Measurements from ENCODE around the gene EXOC6B. TPM values are rescaled to one million over a fixed set of nuclear protein-coding genes. Genes with fewer than 3 reads are reported as not detected.

The EXOC6B gene
- total RNA-seq, 1 donor from 2014 or later, result 24.5 TPM

DNA sequence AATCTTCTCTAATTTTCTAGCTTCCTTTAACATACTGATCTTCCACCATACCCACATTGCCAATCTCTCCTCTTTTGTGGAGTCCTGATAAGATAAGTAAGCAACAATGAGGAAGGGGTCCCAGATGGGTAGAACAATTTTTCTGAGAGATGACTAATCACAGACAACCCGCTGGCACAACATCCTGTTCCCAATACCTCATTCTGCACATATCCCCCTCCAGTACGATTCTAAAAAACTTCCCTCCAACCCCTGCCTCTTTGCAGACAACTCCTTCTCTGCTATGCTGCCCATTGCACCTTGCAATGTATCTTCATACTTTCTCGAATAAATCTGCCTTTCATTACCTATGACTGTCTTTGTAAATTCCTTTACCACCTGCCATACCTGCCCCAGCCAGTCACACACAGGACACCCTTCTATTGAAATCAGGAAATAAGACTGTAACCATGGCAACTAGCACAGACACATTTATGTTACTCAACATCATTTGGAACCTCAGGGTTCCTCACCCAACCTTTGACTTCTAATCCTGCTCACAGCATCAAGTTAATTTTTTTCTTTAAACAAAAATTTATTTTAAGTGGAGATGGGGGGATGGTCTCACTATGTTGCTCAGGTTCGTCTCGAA, 7.4 kb upstream of the EXOC6B start:
- peaks cover 0 to 2% (median 0%) of the 10 kb centered on the region in 3 donors for H3K27me3 ChIP-seq (ENCODE audit: control insufficient read depth in 3 of 3, insufficient read depth in 3 of 3, low read length in 3 of 3)
- H3K4me1 ChIP-seq (ENCODE audit: control insufficient read depth in 3 of 3, insufficient read depth in 3 of 3, low read length in 3 of 3), result no peaks in the 10 kb centered on the region
- no peak overlapping the region for H3K27ac ChIP-seq (ENCODE audit: low read depth, low read length)
- no peak overlapping the region for H3K9ac ChIP-seq (ENCODE audit: low read depth in 1 of 3, low read length in 3 of 3)
- no peaks in the 10 kb centered on the region for H3K36me3 ChIP-seq (ENCODE audit: control insufficient read depth in 3 of 3, insufficient read depth in 3 of 3, low read length in 3 of 3)
- H3K4me3 ChIP-seq (ENCODE audit: low read length in 3 of 3), result no peak overlapping the region
- no peaks in the 10 kb centered on the region for H3K9me3 ChIP-seq (ENCODE audit: control insufficient read depth in 3 of 3, low read length in 3 of 3)

DNA sequence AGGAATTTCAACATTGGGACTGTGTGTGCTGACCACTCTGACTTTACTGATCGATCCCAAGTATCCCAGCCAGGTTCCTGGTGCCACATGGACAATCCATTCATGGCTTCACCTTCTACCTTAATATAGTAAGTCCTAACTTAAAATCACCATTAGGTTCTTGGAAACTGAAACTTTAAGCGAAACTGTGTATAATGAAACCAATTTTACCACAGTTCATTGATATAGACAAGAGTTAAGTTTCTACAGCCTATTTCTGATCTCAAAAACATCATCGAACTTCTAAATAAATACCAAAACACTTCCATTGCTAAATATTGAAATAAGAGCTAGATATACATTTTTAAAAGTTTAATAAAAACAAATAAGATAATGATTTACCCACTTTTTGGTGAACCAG, 4.4 kb upstream of the EXOC6B start:
- Histone ChIP-seq H3K4me1 (ENCODE audit: control insufficient read depth in 3 of 3, insufficient read depth in 3 of 3, low read length in 3 of 3) (peaks cover 4 to 6% (median 4%) of the 10 kb centered on the region in 3 donors), H3K27ac (ENCODE audit: low read depth, low read length) (no peak overlapping the region), H3K36me3 (ENCODE audit: control insufficient read depth in 3 of 3, insufficient read depth in 3 of 3, low read length in 3 of 3) (no peaks in the 10 kb centered on the region), H3K4me3 (ENCODE audit: low read length in 3 of 3) (no peak overlapping the region), H3K27me3 (ENCODE audit: control insufficient read depth in 3 of 3, insufficient read depth in 3 of 3, low read length in 3 of 3) (peaks cover 0 to under 1% (median 0%) of the 10 kb centered on the region in 3 donors), H3K9ac (ENCODE audit: low read depth in 1 of 3, low read length in 3 of 3) (no peak overlapping the region), H3K9me3 (ENCODE audit: control insufficient read depth in 3 of 3, low read length in 3 of 3) (no peaks in the 10 kb centered on the region)

DNA sequence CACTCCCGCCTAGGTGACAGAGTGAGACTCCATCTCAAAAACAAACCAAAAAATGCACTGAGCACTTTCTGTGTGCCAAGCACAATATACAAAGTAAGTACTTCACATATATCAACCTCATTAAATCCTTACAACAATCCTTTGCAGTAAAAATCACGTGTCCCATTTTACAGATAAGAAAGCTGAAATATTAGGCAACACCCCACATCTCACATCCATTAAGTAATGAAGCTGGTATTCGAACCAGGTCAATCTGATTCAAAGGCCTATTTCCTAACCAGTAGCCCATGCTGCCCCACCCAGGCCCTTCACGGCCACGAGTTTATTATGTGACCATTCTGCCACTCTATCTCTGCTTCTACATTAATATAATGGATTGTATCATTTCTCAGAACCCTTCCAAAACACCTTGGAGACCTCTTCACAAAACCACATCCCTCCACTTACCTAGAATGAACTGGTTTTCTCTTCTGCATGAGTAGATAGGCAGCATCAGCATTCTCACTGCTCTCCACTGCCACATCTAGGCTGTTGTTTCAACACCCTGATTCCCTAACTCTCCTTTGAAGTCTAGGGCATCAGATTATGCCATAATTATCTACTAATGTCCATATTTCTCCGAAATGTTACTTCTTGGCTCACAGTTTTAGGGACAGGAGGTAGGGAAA, 3.1 kb upstream of the EXOC6B start:
- Histone ChIP-seq H3K9ac (ENCODE audit: low read depth in 1 of 3, low read length in 3 of 3) (no peak overlapping the region), H3K9me3 (ENCODE audit: control insufficient read depth in 3 of 3, low read length in 3 of 3) (no peaks in the 10 kb centered on the region), H3K27ac (ENCODE audit: low read depth, low read length) (no peak overlapping the region), H3K36me3 (ENCODE audit: control insufficient read depth in 3 of 3, insufficient read depth in 3 of 3, low read length in 3 of 3) (no peaks in the 10 kb centered on the region), H3K4me1 (ENCODE audit: control insufficient read depth in 3 of 3, insufficient read depth in 3 of 3, low read length in 3 of 3) (peaks cover 14 to 17% (median 15%) of the 10 kb centered on the region in 3 donors), H3K27me3 (ENCODE audit: control insufficient read depth in 3 of 3, insufficient read depth in 3 of 3, low read length in 3 of 3) (no peaks in the 10 kb centered on the region), H3K4me3 (ENCODE audit: low read length in 3 of 3) (no peak overlapping the region)

DNA sequence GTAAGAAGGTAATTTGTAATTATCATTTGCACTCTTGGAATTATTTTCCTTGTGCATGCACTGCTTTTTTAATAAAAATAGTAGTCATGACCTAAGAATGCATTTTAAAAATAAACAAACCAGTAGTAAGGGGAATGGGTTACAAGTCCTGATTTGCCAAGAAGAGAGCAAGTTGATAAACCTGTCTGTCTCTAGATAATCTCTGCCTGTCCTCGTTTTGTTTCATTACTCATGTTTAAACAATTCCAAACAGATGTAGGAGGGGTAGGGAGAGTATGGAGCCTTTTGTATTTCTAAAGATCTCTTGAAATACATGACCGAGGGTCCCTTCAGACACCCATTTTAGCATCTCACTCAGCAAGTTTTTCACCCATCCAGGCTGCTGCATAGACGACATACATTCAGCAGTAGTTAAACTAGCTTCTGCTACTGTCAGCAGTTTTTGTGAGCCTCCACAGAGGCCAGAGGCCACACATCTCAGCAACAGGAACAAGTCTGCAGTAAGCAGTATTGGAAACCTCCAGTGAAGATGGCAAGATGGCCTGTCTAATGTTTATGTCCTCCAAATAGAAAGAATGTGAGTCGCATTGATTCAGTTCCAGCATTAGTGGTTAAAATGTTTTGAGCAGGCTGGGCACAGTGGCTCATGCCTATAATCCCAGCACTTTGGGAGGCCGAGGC, 2.3 kb upstream of the EXOC6B start:
- H3K36me3 ChIP-seq (ENCODE audit: control insufficient read depth in 3 of 3, insufficient read depth in 3 of 3, low read length in 3 of 3), result no peaks in the 10 kb centered on the region
- no peak overlapping the region for H3K27ac ChIP-seq (ENCODE audit: low read depth, low read length)
- H3K4me3 ChIP-seq (ENCODE audit: low read length in 3 of 3), result no peak overlapping the region
- H3K9ac ChIP-seq (ENCODE audit: low read depth in 1 of 3, low read length in 3 of 3), result no peak overlapping the region
- no peaks in the 10 kb centered on the region for H3K9me3 ChIP-seq (ENCODE audit: control insufficient read depth in 3 of 3, low read length in 3 of 3)
- H3K27me3 ChIP-seq (ENCODE audit: control insufficient read depth in 3 of 3, insufficient read depth in 3 of 3, low read length in 3 of 3), result no peaks in the 10 kb centered on the region
- H3K4me1 ChIP-seq (ENCODE audit: control insufficient read depth in 3 of 3, insufficient read depth in 3 of 3, low read length in 3 of 3), result peaks cover 14 to 19% (median 15%) of the 10 kb centered on the region in 3 donors

DNA sequence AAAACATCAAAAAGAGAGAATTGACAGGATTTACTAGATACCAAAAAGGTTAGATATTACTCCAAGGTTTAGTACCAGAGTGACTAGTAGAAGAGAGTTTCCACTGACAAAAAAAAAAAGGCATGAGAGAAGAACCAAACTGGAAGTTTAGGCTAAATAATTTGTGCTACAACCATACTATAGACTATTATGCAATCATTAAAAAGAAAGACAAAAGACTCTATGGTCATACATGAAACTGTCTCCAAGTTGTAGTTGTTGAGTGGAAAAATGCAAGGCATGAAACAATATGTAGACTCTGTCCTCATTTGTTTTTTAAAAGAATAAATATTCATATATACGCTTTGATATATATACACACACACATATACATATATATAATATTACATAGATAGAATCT, 1.7 kb upstream of the EXOC6B start:
- Histone ChIP-seq H3K36me3 (ENCODE audit: control insufficient read depth in 3 of 3, insufficient read depth in 3 of 3, low read length in 3 of 3) (no peaks in the 10 kb centered on the region), H3K4me1 (ENCODE audit: control insufficient read depth in 3 of 3, insufficient read depth in 3 of 3, low read length in 3 of 3) (peaks cover 14 to 23% (median 15%) of the 10 kb centered on the region in 3 donors), H3K9ac (ENCODE audit: low read depth in 1 of 3, low read length in 3 of 3) (no peak overlapping the region), H3K4me3 (ENCODE audit: low read length in 3 of 3) (no peak overlapping the region), H3K27me3 (ENCODE audit: control insufficient read depth in 3 of 3, insufficient read depth in 3 of 3, low read length in 3 of 3) (no peaks in the 10 kb centered on the region), H3K9me3 (ENCODE audit: control insufficient read depth in 3 of 3, low read length in 3 of 3) (no peaks in the 10 kb centered on the region), H3K27ac (ENCODE audit: low read depth, low read length) (no peak overlapping the region)

DNA sequence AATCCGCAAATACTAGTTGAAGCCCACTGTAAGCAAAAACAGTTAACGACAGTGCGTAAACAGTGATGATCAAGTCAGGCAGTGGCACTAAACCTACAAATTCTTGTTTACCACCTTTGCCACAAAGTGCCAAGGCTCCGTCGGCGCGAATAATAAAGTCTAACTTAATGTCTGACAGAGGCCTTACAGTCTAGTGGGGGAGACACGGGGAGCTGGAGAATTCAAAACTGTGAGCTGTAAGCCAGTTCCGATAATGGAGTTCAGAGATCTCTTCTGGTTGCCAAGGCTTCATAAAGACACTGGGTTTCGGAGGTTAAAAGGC, 284 bp upstream of the EXOC6B start:
- H3K36me3 ChIP-seq (ENCODE audit: control insufficient read depth in 3 of 3, insufficient read depth in 3 of 3, low read length in 3 of 3), result no peaks in the 10 kb centered on the region
- H3K27ac ChIP-seq (ENCODE audit: low read depth, low read length), result no peak overlapping the region
- no peaks in the 10 kb centered on the region for H3K27me3 ChIP-seq (ENCODE audit: control insufficient read depth in 3 of 3, insufficient read depth in 3 of 3, low read length in 3 of 3)
- H3K4me3 ChIP-seq (ENCODE audit: low read length in 3 of 3), result peak overlapping the region; percentile 84 to 93 (median 93)
- peaks cover 14 to 23% (median 15%) of the 10 kb centered on the region in 3 donors for H3K4me1 ChIP-seq (ENCODE audit: control insufficient read depth in 3 of 3, insufficient read depth in 3 of 3, low read length in 3 of 3)
- no peaks in the 10 kb centered on the region for H3K9me3 ChIP-seq (ENCODE audit: control insufficient read depth in 3 of 3, low read length in 3 of 3)
- H3K9ac ChIP-seq (ENCODE audit: low read depth in 1 of 3, low read length in 3 of 3), result peak overlapping the region in 1 of 3 donors; percentile 89

DNA sequence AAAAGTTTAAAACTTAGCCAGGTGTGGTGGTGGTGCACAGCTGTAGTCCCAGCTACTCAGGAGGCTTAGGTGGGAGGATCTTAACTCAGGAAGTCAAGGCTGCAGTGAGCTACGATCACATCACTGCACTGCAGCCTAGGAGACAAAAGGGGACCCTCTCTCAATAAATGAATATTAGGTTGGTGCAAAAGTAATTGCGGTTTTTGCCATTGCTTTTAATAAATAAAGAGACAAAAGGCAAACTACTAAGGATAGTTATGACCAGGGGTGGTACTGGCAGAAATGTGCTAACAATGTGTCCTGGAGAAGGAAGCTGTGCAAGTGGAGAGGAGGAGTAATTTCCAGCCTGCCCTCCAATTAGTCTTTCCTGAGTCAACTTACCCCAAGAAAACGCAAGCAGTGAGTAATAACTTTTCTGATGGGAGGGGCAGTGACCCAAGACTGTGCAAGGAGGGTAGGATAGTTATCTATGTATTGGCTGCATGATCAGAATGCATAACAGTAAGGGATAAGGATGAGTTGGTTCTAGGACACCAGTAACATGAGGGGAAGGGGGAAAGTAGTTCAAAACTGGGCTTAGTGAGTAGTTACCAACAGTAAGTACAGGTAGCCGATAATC, 1.5 kb downstream of the EXOC6B start:
- Histone ChIP-seq H3K4me1 (ENCODE audit: control insufficient read depth in 3 of 3, insufficient read depth in 3 of 3, low read length in 3 of 3) (peaks cover 14 to 23% (median 15%) of the 10 kb centered on the region in 3 donors), H3K36me3 (ENCODE audit: control insufficient read depth in 3 of 3, insufficient read depth in 3 of 3, low read length in 3 of 3) (no peaks in the 10 kb centered on the region), H3K9ac (ENCODE audit: low read depth in 1 of 3, low read length in 3 of 3) (peak overlapping the region in 1 of 3 donors; percentile 82), H3K4me3 (ENCODE audit: low read length in 3 of 3) (peak overlapping the region; percentile 84 to 93 (median 93)), H3K27ac (ENCODE audit: low read depth, low read length) (no peak overlapping the region), H3K9me3 (ENCODE audit: control insufficient read depth in 3 of 3, low read length in 3 of 3) (no peaks in the 10 kb centered on the region), H3K27me3 (ENCODE audit: control insufficient read depth in 3 of 3, insufficient read depth in 3 of 3, low read length in 3 of 3) (no peaks in the 10 kb centered on the region)

DNA sequence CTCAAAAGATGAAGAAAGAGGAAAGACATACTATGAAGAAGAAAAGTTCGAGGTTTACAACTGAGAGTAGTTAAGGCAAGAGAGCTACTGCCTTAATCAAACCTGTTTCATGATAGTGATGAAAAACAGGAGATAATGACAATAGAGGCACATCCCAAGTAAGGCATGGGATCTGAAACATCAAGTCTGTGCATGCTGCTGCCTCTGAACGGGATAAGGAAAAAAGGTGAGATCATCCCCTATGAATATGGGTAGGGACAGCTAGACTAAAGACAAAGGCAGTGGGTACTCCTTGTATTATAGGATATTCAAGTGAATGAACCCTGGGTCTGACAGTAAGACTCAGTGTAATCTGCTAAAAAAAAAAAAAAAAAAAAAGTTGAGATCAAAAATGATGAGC, 3.0 kb downstream of the EXOC6B start:
- Histone ChIP-seq H3K4me3 (ENCODE audit: low read length in 3 of 3) (no peak overlapping the region), H3K27ac (ENCODE audit: low read depth, low read length) (no peak overlapping the region), H3K4me1 (ENCODE audit: control insufficient read depth in 3 of 3, insufficient read depth in 3 of 3, low read length in 3 of 3) (peaks cover 14 to 23% (median 15%) of the 10 kb centered on the region in 3 donors)

DNA sequence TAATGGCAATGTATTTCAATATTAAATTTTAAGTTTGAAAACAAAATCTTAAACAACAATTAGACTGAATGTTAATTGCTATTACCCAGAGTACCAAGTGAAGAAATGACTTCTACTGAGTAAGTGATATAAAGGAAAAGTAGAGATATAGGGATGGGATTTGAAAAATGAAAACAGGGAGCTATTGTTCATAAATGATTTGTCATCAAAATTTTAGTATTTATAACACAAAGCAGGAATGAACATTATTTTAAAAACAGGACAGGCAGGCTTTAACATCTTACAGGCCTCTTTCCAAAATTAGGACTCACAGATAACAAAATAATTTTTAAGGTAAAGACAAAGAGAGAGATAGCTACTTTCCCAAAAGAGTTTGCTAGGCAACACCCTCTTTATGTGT, 3.9 kb downstream of the EXOC6B start:
- no peak overlapping the region for H3K4me3 ChIP-seq (ENCODE audit: low read length in 3 of 3)
- H3K4me1 ChIP-seq (ENCODE audit: control insufficient read depth in 3 of 3, insufficient read depth in 3 of 3, low read length in 3 of 3), result peaks cover 14 to 23% (median 15%) of the 10 kb centered on the region in 3 donors
- no peaks in the 10 kb centered on the region for H3K36me3 ChIP-seq (ENCODE audit: control insufficient read depth in 3 of 3, insufficient read depth in 3 of 3, low read length in 3 of 3)
- no peaks in the 10 kb centered on the region for H3K27me3 ChIP-seq (ENCODE audit: control insufficient read depth in 3 of 3, insufficient read depth in 3 of 3, low read length in 3 of 3)
- H3K27ac ChIP-seq (ENCODE audit: low read depth, low read length), result no peak overlapping the region
- H3K9me3 ChIP-seq (ENCODE audit: control insufficient read depth in 3 of 3, low read length in 3 of 3), result no peaks in the 10 kb centered on the region
- no peak overlapping the region for H3K9ac ChIP-seq (ENCODE audit: low read depth in 1 of 3, low read length in 3 of 3)

More for the DNA sequence above, 3.0 kb downstream of the EXOC6B start:
- Histone ChIP-seq H3K27me3 (ENCODE audit: control insufficient read depth in 3 of 3, insufficient read depth in 3 of 3, low read length in 3 of 3) (no peaks in the 10 kb centered on the region), H3K9me3 (ENCODE audit: control insufficient read depth in 3 of 3, low read length in 3 of 3) (no peaks in the 10 kb centered on the region), H3K36me3 (ENCODE audit: control insufficient read depth in 3 of 3, insufficient read depth in 3 of 3, low read length in 3 of 3) (no peaks in the 10 kb centered on the region), H3K9ac (ENCODE audit: low read depth in 1 of 3, low read length in 3 of 3) (no peak overlapping the region)

DNA sequence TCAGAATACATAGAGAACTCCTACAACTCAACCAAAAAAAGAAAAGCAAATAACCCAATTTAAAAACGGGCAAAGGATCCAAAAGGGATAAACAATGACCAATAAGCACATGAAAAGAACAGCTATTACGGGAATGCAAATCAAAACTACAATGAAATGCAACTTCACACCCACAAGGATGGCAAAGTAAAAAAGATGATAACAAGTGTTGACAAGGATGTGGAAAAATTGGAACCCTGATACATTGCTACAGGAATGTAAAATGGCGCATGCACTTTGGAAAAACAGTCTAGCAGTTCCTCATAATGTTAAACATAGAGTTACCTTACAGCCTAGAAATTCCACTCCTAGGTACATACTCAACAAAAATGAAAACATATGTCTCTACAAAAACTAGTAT, 4.7 kb downstream of the EXOC6B start:
- H3K9ac ChIP-seq (ENCODE audit: low read depth in 1 of 3, low read length in 3 of 3), result no peak overlapping the region
- H3K4me1 ChIP-seq (ENCODE audit: control insufficient read depth in 3 of 3, insufficient read depth in 3 of 3, low read length in 3 of 3), result peaks cover 13 to 20% (median 13%) of the 10 kb centered on the region in 3 donors
- no peaks in the 10 kb centered on the region for H3K36me3 ChIP-seq (ENCODE audit: control insufficient read depth in 3 of 3, insufficient read depth in 3 of 3, low read length in 3 of 3)
- no peak overlapping the region for H3K4me3 ChIP-seq (ENCODE audit: low read length in 3 of 3)
- H3K27ac ChIP-seq (ENCODE audit: low read depth, low read length), result no peak overlapping the region
- H3K27me3 ChIP-seq (ENCODE audit: control insufficient read depth in 3 of 3, insufficient read depth in 3 of 3, low read length in 3 of 3), result no peaks in the 10 kb centered on the region
- H3K9me3 ChIP-seq (ENCODE audit: control insufficient read depth in 3 of 3, low read length in 3 of 3), result no peaks in the 10 kb centered on the region

Measured in skeletal muscle tissue (tissue), 4 donors.